IMR-90 (cell line): ENCODE results near the gene SLBP.

Experiments used
- BHLHE40 ChIP-seq: fragments of 150-350 bp; IDR thresholded peaks from 2 replicates; pipeline ENCODE4 v1.6.1; 2016; ENCODE audit warnings: mild to moderate bottlenecking, low read depth, low read length
- CEBPB ChIP-seq: IDR thresholded peaks from 2 replicates; pipeline ENCODE4 v1.6.1; 2012; ENCODE audit warnings: low read depth, low read length, improper control_type of control experiment
- CTCF ChIP-seq: conservative IDR thresholded peaks from 2 replicates; pipeline ENCODE4 v1.5.1; 2012; ENCODE audit warnings: mild to moderate bottlenecking, low read depth, low read length, improper control_type of control experiment
- ELK1 ChIP-seq: fragments of 150-350 bp; IDR thresholded peaks from 2 replicates; pipeline ENCODE4 v1.6.1; 2016; ENCODE audit warnings: low read depth, mild to moderate bottlenecking, low read length, moderate library complexity, borderline replicate concordance
- FOS ChIP-seq: fragments of 150-350 bp; IDR thresholded peaks from 2 replicates; pipeline ENCODE4 v1.6.1; 2016; ENCODE audit warnings: low read depth, low read length
- MXI1 ChIP-seq: IDR thresholded peaks from 2 replicates; pipeline ENCODE4 v1.6.1; 2012; ENCODE audit warnings: low read depth, mild to moderate bottlenecking, low read length, moderate library complexity, borderline replicate concordance
- POLR2A ChIP-seq: IDR thresholded peaks from 2 replicates; pipeline ENCODE4 v1.6.1; 2012; ENCODE audit warnings: mild to moderate bottlenecking, low read depth, low read length
- RCOR1 ChIP-seq: IDR thresholded peaks from 2 replicates; pipeline ENCODE4 v1.6.1; 2012; ENCODE audit warnings: mild to moderate bottlenecking, low read length, improper control_type of control experiment; ENCODE audit not compliant: insufficient replicate concordance
- USF2 ChIP-seq: fragments of 150-350 bp; IDR thresholded peaks from 2 replicates; pipeline ENCODE4 v1.6.1; 2017; ENCODE audit warnings: mild to moderate bottlenecking, antibody characterized with exemption, low read length, low read depth

GRCh38 chr4:1682860-1683259 is 29.3 kb downstream of the SLBP start:
- TF ChIP-seq POLR2A (no peak), CTCF (no peak), FOS (no peak), BHLHE40 (no peak), USF2 (no peak), MXI1 (no peak), RCOR1 (no peak), ELK1 (no peak), CEBPB (no peak)
